Activated CD4-positive, alpha-beta memory T cell treated with anti-CD3 and anti-CD28 coated beads, Interleukin-2, amount 10 ng/mL, durations not matched to agents 7 days and 5 days (primary cell): ENCODE measurements around the gene ITGA3. TPM values are rescaled to one million over a fixed set of nuclear protein-coding genes. Genes with fewer than 3 reads are reported as not detected.

Source experiments
- CTCF ChIA-PET: fragments of 350-600 bp; sonication (Branson Sonifier 250); formaldehyde crosslinking; loops from one replicate; lab custom pipeline; 2021; ENCODE audit warnings: antibody characterized with exemption, inconsistent platforms; lab: Charles Lee
- POLR2A ChIA-PET: fragments of 350-600 bp; sonication (Branson Sonifier 250); formaldehyde crosslinking; loops from one replicate; lab custom pipeline; 2021; ENCODE audit warnings: antibody characterized with exemption; lab: Charles Lee
- DNase-seq: peaks from one replicate; pipeline ENCODE4 v3.0.0-alpha.2; 2020
- H3K27ac Mint-ChIP-seq: one replicate; pipeline ENCODE4 v1.8.0; 2021; ENCODE audit warnings: mild to moderate bottlenecking, mixed read lengths
- H3K27me3 Mint-ChIP-seq: one replicate; pipeline ENCODE4 v1.8.0; 2021; ENCODE audit warnings: mixed read lengths
- H3K36me3 Mint-ChIP-seq: one replicate; pipeline ENCODE4 v1.8.0; 2021; ENCODE audit warnings: low read depth, mixed read lengths
- H3K4me1 Mint-ChIP-seq: one replicate; pipeline ENCODE4 v1.8.0; 2021; ENCODE audit warnings: mixed read lengths
- H3K4me3 Mint-ChIP-seq: one replicate; pipeline ENCODE4 v1.8.0; 2021; ENCODE audit warnings: mild to moderate bottlenecking, mixed read lengths
- H3K9me3 Mint-ChIP-seq: one replicate; pipeline ENCODE4 v1.8.0; 2021; ENCODE audit warnings: mixed read lengths
- total RNA-seq, 2 experiments: library from RNA; stranded (reverse); gene quantifications; one replicate each; pipeline ENCODE4 v1.2.3, GENCODE V29; 2021

The ITGA3 gene
- total RNA-seq, 2 experiments from 2014 or later, result 12.5 to 13.4 TPM

GRCh38 chr17:50102164-50102991, 46.5 kb downstream of the ITGA3 start:
- peaks cover 3% of the 10 kb centered on the region for H3K36me3 Mint-ChIP-seq
- H3K4me3 Mint-ChIP-seq, result no peak overlapping the region
- POLR2A ChIA-PET, result no interaction called here
- no peaks in the 10 kb centered on the region for H3K9me3 Mint-ChIP-seq
- H3K4me1 Mint-ChIP-seq, result peaks cover 5% of the 10 kb centered on the region
- DNase-seq, result no peak
- no peaks in the 10 kb centered on the region for H3K27me3 Mint-ChIP-seq
- CTCF ChIA-PET, result interaction anchor here (1.4 to 2.2 kb wide), 2 partner anchors 8 to 12 kb away, joined by 3 to 16 read pairs; partner anchors contain the start of gene PDK2
- no peak overlapping the region for H3K27ac Mint-ChIP-seq

GRCh38 chr17:50103252-50103651, 47.3 kb downstream of the ITGA3 start:
- Mint-ChIP-seq H3K36me3 (peaks cover 3% of the 10 kb centered on the region), H3K27ac (no peak overlapping the region), H3K4me1 (peaks cover 5% of the 10 kb centered on the region), H3K9me3 (no peaks in the 10 kb centered on the region), H3K27me3 (no peaks in the 10 kb centered on the region), H3K4me3 (no peak overlapping the region)
- no peak for DNase-seq
- POLR2A ChIA-PET, result no interaction called here
- CTCF ChIA-PET, result interaction anchor here (1.0 to 2.2 kb wide), 3 partner anchors 9 to 16 kb away, joined by 3 to 16 read pairs (median 3); partner anchors contain the start of gene PDK2

GRCh38 chr17:50103941-50104340, 48.0 kb downstream of the ITGA3 start:
- peaks cover 5% of the 10 kb centered on the region for H3K4me1 Mint-ChIP-seq
- ChIA-PET POLR2A (interaction anchor here (1.0 kb wide), 1 partner anchor 44 kb away, joined by 3 read pairs; no protein-coding TSS in a partner anchor), CTCF (interaction anchor here (1.0 to 2.2 kb wide), 2 partner anchors 10 to 17 kb away, joined by 3 to 16 read pairs; partner anchors contain the start of gene PDK2)
- H3K9me3 Mint-ChIP-seq, result no peaks in the 10 kb centered on the region
- no peaks in the 10 kb centered on the region for H3K36me3 Mint-ChIP-seq
- H3K27me3 Mint-ChIP-seq, result no peaks in the 10 kb centered on the region
- no peak for DNase-seq
- no peak overlapping the region for H3K4me3 Mint-ChIP-seq
- H3K27ac Mint-ChIP-seq, result no peak overlapping the region

- Mint-ChIP-seq H3K36me3 (no peaks in the 10 kb centered on the region), H3K27ac (no peak overlapping the region), H3K4me3 (no peak overlapping the region), H3K4me1 (no peaks in the 10 kb centered on the region), H3K27me3 (no peaks in the 10 kb centered on the region), H3K9me3 (no peaks in the 10 kb centered on the region)
- POLR2A ChIA-PET, result no interaction called here
- CTCF ChIA-PET, result interaction anchor here (0.6 kb wide), 1 partner anchor 12 kb away, joined by 3 read pairs; no protein-coding TSS in a partner anchor
- no peak for DNase-seq
These were observed 49.9 kb downstream of the ITGA3 start for GRCh38 chr17:50105811-50106210.

- Mint-ChIP-seq H3K4me3 (no peak overlapping the region), H3K27ac (no peak overlapping the region), H3K36me3 (no peaks in the 10 kb centered on the region), H3K27me3 (no peaks in the 10 kb centered on the region), H3K4me1 (no peaks in the 10 kb centered on the region), H3K9me3 (no peaks in the 10 kb centered on the region)
- DNase-seq, result no peak
- ChIA-PET CTCF (no interaction called here), POLR2A (interaction anchor here (1.7 kb wide), 1 partner anchor 12 kb away, joined by 5 read pairs; no protein-coding TSS in a partner anchor)
These were observed 50.7 kb downstream of the ITGA3 start for GRCh38 chr17:50106393-50107131.

GRCh38 chr17:50107790-50108414, 52.0 kb downstream of the ITGA3 start:
- no peaks in the 10 kb centered on the region for H3K27me3 Mint-ChIP-seq
- no peaks in the 10 kb centered on the region for H3K36me3 Mint-ChIP-seq
- H3K27ac Mint-ChIP-seq, result no peak overlapping the region
- H3K4me1 Mint-ChIP-seq, result no peaks in the 10 kb centered on the region
- DNase-seq, result no peak
- H3K9me3 Mint-ChIP-seq, result no peaks in the 10 kb centered on the region
- ChIA-PET POLR2A (interaction anchor here (1.7 kb wide), 1 partner anchor 14 kb away, joined by 5 read pairs; no protein-coding TSS in a partner anchor), CTCF (interaction anchor here (1.8 kb wide), 1 partner anchor 14 kb away, joined by 7 read pairs; no protein-coding TSS in a partner anchor)
- no peak overlapping the region for H3K4me3 Mint-ChIP-seq

GRCh38 chr17:50108556-50108955, 52.6 kb downstream of the ITGA3 start:
- H3K27ac Mint-ChIP-seq, result no peak overlapping the region
- no peaks in the 10 kb centered on the region for H3K27me3 Mint-ChIP-seq
- CTCF ChIA-PET, result interaction anchor here (0.9 to 1.8 kb wide), 3 partner anchors 10 to 92 kb away, joined by 3 to 7 read pairs (median 3); no protein-coding TSS in a partner anchor

GRCh38 chr17:50109207-50109606, 53.3 kb downstream of the ITGA3 start:
- no peaks in the 10 kb centered on the region for H3K9me3 Mint-ChIP-seq
- no peak overlapping the region for H3K4me3 Mint-ChIP-seq
- no peaks in the 10 kb centered on the region for H3K4me1 Mint-ChIP-seq
- POLR2A ChIA-PET, result no interaction called here
- H3K36me3 Mint-ChIP-seq, result no peaks in the 10 kb centered on the region
- CTCF ChIA-PET, result interaction anchor here (0.9 to 1.8 kb wide), 3 partner anchors 10 to 91 kb away, joined by 3 to 7 read pairs (median 3); no protein-coding TSS in a partner anchor
- no peaks in the 10 kb centered on the region for H3K27me3 Mint-ChIP-seq
- no peak for DNase-seq
- H3K27ac Mint-ChIP-seq, result no peak overlapping the region

More at GRCh38 chr17:50108556-50108955, 52.6 kb downstream of the ITGA3 start:
- Mint-ChIP-seq H3K36me3 (no peaks in the 10 kb centered on the region), H3K4me3 (no peak overlapping the region), H3K9me3 (no peaks in the 10 kb centered on the region), H3K4me1 (no peaks in the 10 kb centered on the region)
- DNase-seq, result no peak
- POLR2A ChIA-PET, result interaction anchor here (1.7 kb wide), 1 partner anchor 14 kb away, joined by 5 read pairs; no protein-coding TSS in a partner anchor

GRCh38 chr17:50109785-50110184, 53.9 kb downstream of the ITGA3 start:
- CTCF ChIA-PET, result no interaction called here
- Mint-ChIP-seq H3K27ac (no peak overlapping the region), H3K4me3 (no peak overlapping the region), H3K9me3 (no peaks in the 10 kb centered on the region), H3K4me1 (no peaks in the 10 kb centered on the region), H3K36me3 (no peaks in the 10 kb centered on the region), H3K27me3 (no peaks in the 10 kb centered on the region)
- no peak for DNase-seq
- POLR2A ChIA-PET, result no interaction called here

- Mint-ChIP-seq H3K36me3 (no peaks in the 10 kb centered on the region), H3K27me3 (peaks cover 7% of the 10 kb centered on the region), H3K9me3 (no peaks in the 10 kb centered on the region), H3K27ac (no peak overlapping the region), H3K4me3 (no peak overlapping the region), H3K4me1 (no peaks in the 10 kb centered on the region)
- ChIA-PET CTCF (no interaction called here), POLR2A (no interaction called here)
- no peak for DNase-seq
These were observed 54.9 kb downstream of the ITGA3 start for GRCh38 chr17:50110591-50111349.

- no peaks in the 10 kb centered on the region for H3K9me3 Mint-ChIP-seq
- ChIA-PET CTCF (interaction anchor here (0.7 kb wide), 1 partner anchor 24 kb away, joined by 3 read pairs; no protein-coding TSS in a partner anchor), POLR2A (interaction anchor here (1.1 to 1.2 kb wide), 2 partner anchors 11 to 39 kb away, joined by 3 to 5 read pairs; partner anchors contain the start of gene PPP1R9B)
- H3K4me3 Mint-ChIP-seq, result no peak overlapping the region
- peaks cover 17% of the 10 kb centered on the region for H3K27me3 Mint-ChIP-seq
- DNase-seq, result no peak
- no peak overlapping the region for H3K27ac Mint-ChIP-seq
- H3K4me1 Mint-ChIP-seq, result peaks cover 4% of the 10 kb centered on the region
- no peaks in the 10 kb centered on the region for H3K36me3 Mint-ChIP-seq
These were observed 56.1 kb downstream of the ITGA3 start for GRCh38 chr17:50111673-50112655.
